IPS-NIHi7 (cell line): ENCODE data around the gene PACRG.
A peak's percentile ranks its signal among the peaks of the same experiment; 100 is the strongest.

Experiments used
- DNase-seq: peaks from one replicate; pipeline ENCODE4 v3.0.0; 2012; ENCODE audit warnings: mixed read lengths; ENCODE audit errors: extremely low spot score

The PACRG gene

GRCh38 chr6:163176097-163176496 is 448.3 kb downstream of the PACRG start:
- DNase-seq = no peak

- DNase-seq = no peak
These were observed 449.2 kb downstream of the PACRG start for GRCh38 chr6:163177007-163177406.

DNA sequence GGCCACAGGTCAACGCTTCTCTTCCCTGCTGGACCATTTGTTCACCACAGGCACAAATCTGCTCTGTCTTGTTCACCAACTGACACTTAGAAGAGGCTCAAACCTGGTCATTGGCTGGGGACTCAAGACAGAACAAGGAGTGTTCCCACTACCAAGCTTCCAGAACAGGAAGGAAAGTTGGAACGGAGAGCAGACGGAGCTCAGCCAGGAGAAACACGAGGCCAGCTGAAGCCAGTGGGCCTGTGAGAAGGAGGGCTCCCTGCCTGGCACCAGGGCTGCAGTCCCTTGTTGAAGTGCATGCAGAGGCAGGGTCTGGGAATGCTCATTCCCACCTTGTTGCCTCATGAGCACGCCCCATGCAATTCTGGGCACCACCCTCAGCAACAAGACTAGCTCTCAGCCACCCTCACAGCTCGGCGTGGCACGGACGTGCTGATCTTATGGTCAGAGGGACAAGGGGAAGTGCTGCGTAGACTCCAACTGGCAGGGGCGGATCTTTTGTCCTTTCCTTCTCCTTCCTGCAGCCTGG is 450.2 kb downstream of the PACRG start:
- no peak for DNase-seq

- DNase-seq = no peak
These were observed 451.3 kb downstream of the PACRG start for GRCh38 chr6:163179061-163179460.

- no peak for DNase-seq
These were observed 451.9 kb downstream of the PACRG start for GRCh38 chr6:163179721-163180120.

- DNase-seq = peak; percentile 84
These were observed 453.2 kb downstream of the PACRG start for GRCh38 chr6:163180874-163181541.

- no peak for DNase-seq
These were observed 453.9 kb downstream of the PACRG start for GRCh38 chr6:163181666-163182180.

GRCh38 chr6:163182696-163183095 is 454.9 kb downstream of the PACRG start:
- no peak for DNase-seq

DNA sequence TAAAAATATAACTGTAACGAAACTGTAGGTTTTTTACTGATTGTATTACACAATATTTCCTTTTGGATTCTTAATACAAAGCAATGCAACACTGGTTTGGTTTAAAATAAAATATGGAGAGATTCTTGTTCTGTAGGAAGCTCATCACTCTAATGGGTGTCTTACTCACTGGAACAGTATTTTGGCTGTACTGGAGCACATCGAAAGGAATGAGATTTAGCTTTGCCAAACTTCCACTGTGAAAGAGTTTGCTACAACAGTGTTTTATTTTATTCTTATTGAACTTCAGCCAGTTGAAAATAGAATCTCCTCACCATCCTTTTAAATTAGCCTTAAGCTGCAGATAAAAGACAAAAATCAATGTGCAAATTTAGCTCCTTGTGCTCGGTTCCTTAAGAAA is 456.0 kb downstream of the PACRG start:
- no peak for DNase-seq

- no peak for DNase-seq
These were observed 458.0 kb downstream of the PACRG start for GRCh38 chr6:163185744-163186143.

GRCh38 chr6:163186527-163186926 is 458.8 kb downstream of the PACRG start:
- no peak for DNase-seq

- DNase-seq = no peak
These were observed 459.4 kb downstream of the PACRG start for GRCh38 chr6:163187201-163187600.

- DNase-seq = no peak
These were observed 459.8 kb downstream of the PACRG start for GRCh38 chr6:163187606-163188005.

DNA sequence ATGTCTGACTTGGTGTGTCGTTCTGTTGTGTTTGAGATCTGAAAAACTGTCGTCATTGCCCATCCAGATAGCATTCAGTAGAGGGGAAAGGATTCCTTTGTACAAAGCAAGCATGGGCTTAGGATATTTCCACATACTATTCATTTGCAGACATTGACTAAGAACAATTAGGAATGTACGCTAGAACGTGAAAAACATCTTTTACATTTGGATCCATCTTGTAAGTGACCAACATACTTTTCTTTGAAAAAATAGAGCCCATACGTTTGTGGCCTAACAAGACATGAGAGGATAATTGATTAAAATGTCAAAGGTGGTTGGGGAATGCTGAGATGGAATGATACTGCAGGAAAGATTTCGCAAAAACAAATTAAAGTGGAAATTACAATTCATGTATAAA is 461.0 kb downstream of the PACRG start:
- no peak for DNase-seq

- no peak for DNase-seq
These were observed 461.8 kb downstream of the PACRG start for GRCh38 chr6:163189609-163190008.

DNA sequence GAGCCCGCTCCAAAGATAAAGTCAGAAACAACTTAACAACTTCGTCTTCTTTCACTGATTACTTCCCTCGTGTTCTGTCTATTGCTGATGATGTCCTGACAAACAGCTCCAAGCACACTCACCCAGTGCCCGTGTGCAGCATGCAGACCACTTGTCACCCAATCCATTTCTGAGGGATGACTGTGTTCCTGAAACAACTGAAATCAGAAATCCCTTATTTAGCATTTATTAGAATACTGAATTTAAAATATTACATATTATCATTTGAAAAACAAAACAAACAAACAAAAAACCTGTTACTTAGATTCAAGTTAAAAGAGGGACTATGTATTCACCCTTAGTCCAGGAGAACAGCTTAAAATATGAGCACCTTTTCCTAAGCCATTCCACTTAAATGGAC is 463.0 kb downstream of the PACRG start:
- DNase-seq = no peak

GRCh38 chr6:163191704-163192537 is 464.1 kb downstream of the PACRG start:
- no peak for DNase-seq

DNA sequence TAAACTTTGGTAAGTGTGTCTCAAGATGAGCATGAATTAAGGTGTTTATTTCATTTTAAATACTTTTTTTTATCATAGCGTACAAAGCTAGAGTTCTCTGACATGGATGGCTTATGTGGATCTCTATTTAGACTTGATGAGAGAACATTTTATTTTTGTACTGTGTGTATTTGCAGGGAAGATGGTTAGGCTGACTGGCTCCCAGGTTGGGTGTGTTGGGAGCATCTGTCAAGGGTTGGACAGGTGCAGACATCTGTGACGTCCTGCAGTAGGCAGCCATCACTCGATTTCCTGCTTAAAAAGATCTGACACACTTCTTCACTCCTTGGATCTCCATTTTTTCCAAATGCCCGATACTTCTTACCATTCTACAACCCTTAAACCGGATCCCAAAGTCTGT is 464.8 kb downstream of the PACRG start:
- no peak for DNase-seq

- no peak for DNase-seq
These were observed 465.6 kb downstream of the PACRG start for GRCh38 chr6:163193326-163193725.

DNA sequence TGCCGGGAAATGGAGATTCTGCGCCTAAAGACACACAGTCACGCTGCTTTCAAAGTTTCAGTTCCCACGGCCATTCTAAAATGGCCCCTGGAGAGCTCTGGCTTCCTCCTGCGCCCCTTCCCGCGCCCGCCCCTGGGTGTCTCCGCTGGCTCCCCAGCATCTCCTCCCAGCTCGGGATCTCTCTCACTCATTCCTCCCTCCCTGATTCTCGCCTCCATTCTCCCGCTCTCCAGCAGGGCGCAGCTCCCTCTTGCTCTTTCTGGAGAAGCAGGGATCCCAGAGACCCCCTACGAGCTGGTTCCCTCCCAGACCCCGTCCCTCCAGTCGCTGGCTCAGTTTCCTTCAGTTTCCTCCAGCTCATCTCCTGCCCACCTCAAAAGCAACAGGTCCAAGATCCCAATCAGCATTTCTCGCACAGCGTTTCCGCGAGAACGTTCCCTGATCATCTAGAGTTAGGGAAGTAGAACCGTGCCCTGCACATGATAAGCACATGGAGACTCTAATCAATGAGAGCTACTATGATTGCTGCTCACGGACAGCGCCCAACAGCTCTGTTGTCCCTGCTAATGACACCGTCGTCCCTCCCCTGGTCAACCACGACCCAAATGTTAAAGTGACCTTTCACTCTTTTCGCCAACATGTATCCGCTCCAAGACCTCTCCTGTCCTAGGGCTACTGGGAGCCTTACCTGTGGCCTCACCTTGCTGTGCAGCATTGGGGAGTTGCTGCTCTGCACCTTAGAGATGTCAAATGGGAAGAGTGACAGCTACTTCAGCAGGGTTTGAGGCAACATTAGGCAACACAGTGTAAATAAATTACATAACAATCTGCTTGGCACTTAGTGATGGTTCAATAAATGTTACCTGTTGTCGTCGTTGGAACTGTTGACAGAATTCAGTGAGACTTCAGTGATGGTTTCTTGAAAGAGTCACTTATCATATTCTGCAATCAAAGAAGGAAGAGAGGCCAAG is 468.2 kb downstream of the PACRG start:
- DNase-seq = no peak

DNA sequence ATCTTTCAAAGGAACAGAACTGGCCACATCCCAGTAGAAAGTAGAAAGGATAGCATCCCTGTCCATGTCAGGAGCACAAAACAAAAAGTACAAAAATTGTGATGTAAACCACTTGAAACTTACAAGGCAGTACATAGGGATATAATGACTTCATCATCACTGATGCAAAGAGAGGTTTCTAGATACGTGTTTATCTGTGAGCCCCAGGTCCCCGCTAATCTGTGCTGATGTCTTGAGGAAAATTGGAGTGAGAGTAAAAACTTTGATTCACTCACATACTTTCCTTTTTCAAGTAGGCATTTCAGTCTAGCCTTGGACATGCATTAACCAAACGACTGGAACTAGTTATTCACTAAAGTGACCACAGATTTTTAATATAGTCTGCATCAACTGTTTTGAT is 470.1 kb downstream of the PACRG start:
- no peak for DNase-seq

- no peak for DNase-seq
These were observed 470.6 kb downstream of the PACRG start for GRCh38 chr6:163198396-163198795.
